Astrocyte (in vitro differentiated cells and primary cell): ENCODE data around the gene PSMG3. TPM values are rescaled to one million over a fixed set of nuclear protein-coding genes. Genes with fewer than 3 reads are reported as not detected.
"Not testable (repeated sequence)": the region's sequence is repeated elsewhere in the genome, so short reads cannot be mapped to it uniquely, and the experiment has no call there.

Experiments
- DNase-seq: peaks from one replicate; pipeline ENCODE4 v3.0.0-alpha.2; 2010; ENCODE audit warnings: low read depth
- FAIRE-seq: peaks from 2 replicates; lab custom pipeline; 2011; peaks lifted over from hg19 to GRCh38; lab: Jason Lieb, UNC
- H2AFZ ChIP-seq: 2 replicates; pipeline ENCODE4 v1.6.0; 2012; ENCODE audit warnings: low read depth, low read length, inconsistent platforms
- H3K27ac ChIP-seq: 2 replicates; pipeline ENCODE4 v1.5.1; 2011; ENCODE audit warnings: low read depth, low read length, inconsistent platforms
- H3K27me3 ChIP-seq: 2 replicates; pipeline ENCODE4 v1.6.0; 2011; ENCODE audit warnings: low read length, inconsistent platforms; ENCODE audit not compliant: insufficient read depth
- H3K36me3 ChIP-seq: 2 replicates; pipeline ENCODE4 v1.5.1; 2011; ENCODE audit warnings: low read length, inconsistent platforms; ENCODE audit not compliant: insufficient read depth
- H3K4me1 ChIP-seq: 2 replicates; pipeline ENCODE4 v1.5.1; 2011; ENCODE audit warnings: low read length, inconsistent platforms; ENCODE audit not compliant: insufficient read depth
- H3K4me2 ChIP-seq: 2 replicates; pipeline ENCODE4 v1.6.0; 2012; ENCODE audit warnings: low read length, inconsistent platforms
- H3K4me3 ChIP-seq: 2 replicates; pipeline ENCODE4 v1.5.1; 2011; ENCODE audit warnings: low read depth, mild to moderate bottlenecking, low read length, inconsistent platforms; ENCODE audit not compliant: insufficient read depth
- H3K79me2 ChIP-seq: 2 replicates; pipeline ENCODE4 v1.6.0; 2012; ENCODE audit warnings: mild to moderate bottlenecking, low read length, inconsistent platforms; ENCODE audit not compliant: insufficient read depth
- H3K9ac ChIP-seq: 2 replicates; pipeline ENCODE4 v1.6.0; 2012; ENCODE audit warnings: mild to moderate bottlenecking, low read length, inconsistent platforms
- H3K9me3 ChIP-seq: 2 replicates; pipeline ENCODE4 v1.5.1; 2012; ENCODE audit warnings: low read depth, mild to moderate bottlenecking, low read length, inconsistent platforms; ENCODE audit not compliant: insufficient read depth
- H4K20me1 ChIP-seq: 2 replicates; pipeline ENCODE4 v1.6.0; 2012; ENCODE audit warnings: low read length, inconsistent platforms; ENCODE audit not compliant: insufficient read depth
- H3K27ac Mint-ChIP-seq: one replicate; pipeline ENCODE4 v1.8.0; 2021; ENCODE audit warnings: mild to moderate bottlenecking, mixed read lengths; ENCODE audit not compliant: unreplicated experiment
- H3K27me3 Mint-ChIP-seq: one replicate; pipeline ENCODE4 v1.8.0; 2021; ENCODE audit warnings: low read depth, mixed read lengths; ENCODE audit not compliant: unreplicated experiment
- H3K36me3 Mint-ChIP-seq: one replicate; pipeline ENCODE4 v1.8.0; 2021; ENCODE audit warnings: low read depth, mixed read lengths; ENCODE audit not compliant: unreplicated experiment
- H3K4me1 Mint-ChIP-seq: one replicate; pipeline ENCODE4 v1.8.0; 2021; ENCODE audit warnings: low read depth, mixed read lengths; ENCODE audit not compliant: unreplicated experiment
- H3K4me3 Mint-ChIP-seq: one replicate; pipeline ENCODE4 v1.8.0; 2021; ENCODE audit warnings: mild to moderate bottlenecking, moderate library complexity, mixed read lengths; ENCODE audit not compliant: unreplicated experiment
- H3K9me3 Mint-ChIP-seq: one replicate; pipeline ENCODE4 v1.8.0; 2021; ENCODE audit warnings: mild to moderate bottlenecking, mixed read lengths; ENCODE audit not compliant: unreplicated experiment
- CTCF ChIP-seq: IDR thresholded peaks from 2 replicates; pipeline ENCODE4 v1.5.1; 2011; ENCODE audit warnings: low read depth, mild to moderate bottlenecking, inconsistent platforms, low read length, moderate library complexity; ENCODE audit not compliant: insufficient read depth
- EZH2 ChIP-seq: IDR thresholded peaks from 2 replicates; pipeline ENCODE4 v1.6.1; 2012; ENCODE audit warnings: mild to moderate bottlenecking, low read length, inconsistent platforms; ENCODE audit not compliant: insufficient read depth
- total RNA-seq: library from RNA; stranded (reverse); gene quantifications from 2 replicates; pipeline ENCODE4 v1.2.1, GENCODE V29; 2021

Gene PSMG3
- total RNA-seq, 1 donor from 2014 or later, result 30.3 TPM

- no peak for TF ChIP-seq EZH2
- no peak for TF ChIP-seq CTCF
- peaks cover 9% of the 10 kb centered on the region for H3K9me3 ChIP-seq
- peaks cover 9% of the 10 kb centered on the region for H3K9me3 Mint-ChIP-seq
- no peaks in the 10 kb centered on the region for H3K36me3 ChIP-seq
- H3K4me3 ChIP-seq, result no peak overlapping the region
- H3K27me3 Mint-ChIP-seq, result peaks cover 20% of the 10 kb centered on the region
- DNase-seq (no peak), FAIRE-seq (no peak)
- H3K27ac ChIP-seq, result no peak overlapping the region
- H3K4me1 ChIP-seq, result no peaks in the 10 kb centered on the region
- peaks cover 12% of the 10 kb centered on the region for H3K27me3 ChIP-seq
- no peaks in the 10 kb centered on the region for H4K20me1 ChIP-seq
- no peaks in the 10 kb centered on the region for H3K4me1 Mint-ChIP-seq
- peaks cover 15% of the 10 kb centered on the region for H3K36me3 Mint-ChIP-seq
- no peak overlapping the region for H3K4me3 Mint-ChIP-seq
- H3K27ac Mint-ChIP-seq, result no peak overlapping the region
- no peaks in the 10 kb centered on the region for H3K79me2 ChIP-seq
- no peak overlapping the region for H3K9ac ChIP-seq
- no peak overlapping the region for H3K4me2 ChIP-seq
- no peak overlapping the region for H2AFZ ChIP-seq
Observed at GRCh38 chr7:1585142-1585981, 15.5 kb upstream of the PSMG3 start.

GRCh38 chr7:1584700-1585099 lies 14.9 kb upstream of the PSMG3 start:
- Histone ChIP-seq H3K9ac (no peak overlapping the region), H3K4me1 (no peaks in the 10 kb centered on the region), H3K4me2 (no peak overlapping the region), H2AFZ (no peak overlapping the region), H3K79me2 (no peaks in the 10 kb centered on the region), H3K4me3 (no peak overlapping the region), H4K20me1 (no peaks in the 10 kb centered on the region), H3K27ac (no peak overlapping the region), H3K9me3 (peaks cover 9% of the 10 kb centered on the region), H3K36me3 (no peaks in the 10 kb centered on the region), H3K27me3 (peaks cover 8% of the 10 kb centered on the region)
- Mint-ChIP-seq H3K36me3 (peaks cover 15% of the 10 kb centered on the region), H3K4me1 (no peaks in the 10 kb centered on the region), H3K27ac (no peak overlapping the region), H3K4me3 (no peak overlapping the region), H3K9me3 (peaks cover 9% of the 10 kb centered on the region), H3K27me3 (peaks cover 26% of the 10 kb centered on the region)
- TF ChIP-seq CTCF, result no peak
- TF ChIP-seq EZH2, result no peak
- DNase-seq (no peak), FAIRE-seq (no peak)

- not testable (repeated sequence) for H3K36me3 Mint-ChIP-seq, H3K79me2 ChIP-seq, H3K27ac Mint-ChIP-seq, H3K9me3 Mint-ChIP-seq, H2AFZ ChIP-seq, H3K4me3 Mint-ChIP-seq, H3K27me3 ChIP-seq, FAIRE-seq, H3K4me1 ChIP-seq, DNase-seq, H3K4me1 Mint-ChIP-seq, H3K4me2 ChIP-seq, H3K4me3 ChIP-seq, H3K36me3 ChIP-seq, H4K20me1 ChIP-seq, H3K9me3 ChIP-seq, H3K27ac ChIP-seq, H3K9ac ChIP-seq
- H3K27me3 Mint-ChIP-seq, result peaks cover 23% of the 10 kb centered on the region
Observed at GRCh38 chr7:1583241-1583930, 13.6 kb upstream of the PSMG3 start.
